Hepatic stellate cell (primary cell): ENCODE measurements around the gene CIT.

Experiments
- DNase-seq: peaks from one replicate; pipeline ENCODE4 v3.0.0; 2011; ENCODE audit warnings: low spot score

The CIT gene

DNA sequence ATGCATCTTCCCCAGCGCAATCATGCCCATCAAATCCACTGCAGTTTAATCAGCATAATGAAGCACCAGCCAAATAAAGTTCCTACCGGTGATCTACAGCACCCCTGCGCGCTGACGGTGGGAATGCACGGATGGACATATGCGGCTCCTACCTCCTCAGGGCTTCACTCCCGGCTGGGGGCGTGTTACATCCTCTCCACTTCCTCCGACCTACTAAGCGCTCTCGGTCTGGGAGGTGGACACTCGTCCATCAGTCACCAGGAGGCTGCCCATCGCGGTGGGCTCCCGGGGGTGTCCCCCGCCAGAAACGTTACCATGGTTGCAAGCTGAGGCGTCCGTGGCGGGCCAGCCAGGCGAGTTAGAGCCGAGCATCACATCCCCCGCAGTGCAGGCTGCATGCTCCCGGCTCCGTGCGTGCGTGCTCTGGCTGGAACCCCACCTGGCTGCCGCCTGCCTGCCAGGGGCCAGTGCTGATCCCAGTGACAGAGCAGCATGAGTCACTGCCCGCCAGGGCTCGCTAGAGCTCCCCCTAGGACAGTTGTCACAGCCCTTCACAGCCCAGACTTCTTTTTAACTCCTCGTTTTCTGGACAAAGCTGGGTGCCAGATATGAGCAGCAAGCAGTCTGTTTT, 73.0 kb downstream of the CIT start:
- DNase-seq: peak; percentile 79

DNA sequence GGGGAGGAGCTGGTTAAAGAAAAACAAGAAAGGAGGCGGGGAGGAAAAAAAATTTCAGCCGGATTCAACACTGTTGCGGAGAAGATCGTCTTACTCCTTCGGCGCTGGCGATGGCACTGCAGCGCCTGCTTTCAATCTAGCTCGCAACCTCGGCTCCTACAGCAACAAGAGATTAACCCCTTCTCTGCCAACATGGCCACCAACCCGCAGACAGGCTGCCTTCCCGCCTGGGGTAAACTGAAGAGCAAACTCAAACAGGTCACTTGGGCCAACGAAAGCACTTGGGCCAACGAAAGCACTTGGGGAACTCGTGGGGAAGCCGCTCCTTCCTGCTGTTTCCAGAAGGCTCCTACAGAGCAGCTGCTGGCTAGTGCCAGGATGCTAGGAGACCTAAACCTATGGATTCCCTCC, 73.7 kb downstream of the CIT start:
- no peak for DNase-seq

DNA sequence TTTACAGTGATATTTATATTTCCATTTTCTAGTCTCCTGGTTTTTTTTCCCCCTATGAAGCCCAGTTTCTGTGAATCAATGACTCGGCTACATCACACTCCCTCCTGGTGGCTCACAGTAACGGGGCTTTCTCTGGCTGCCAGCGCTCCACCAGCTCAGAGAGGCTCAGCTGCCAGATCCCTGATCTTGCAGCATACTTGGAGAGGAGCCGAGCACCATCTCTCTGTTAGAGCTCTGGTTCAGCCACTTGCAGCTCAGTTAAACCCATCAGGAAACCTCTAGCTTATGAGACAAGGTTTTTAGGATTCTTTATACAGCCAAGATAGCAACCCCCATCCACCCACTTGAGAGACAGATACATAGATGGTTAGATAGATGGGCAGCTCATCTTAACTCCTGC, 74.6 kb downstream of the CIT start:
- DNase-seq: no peak

DNA sequence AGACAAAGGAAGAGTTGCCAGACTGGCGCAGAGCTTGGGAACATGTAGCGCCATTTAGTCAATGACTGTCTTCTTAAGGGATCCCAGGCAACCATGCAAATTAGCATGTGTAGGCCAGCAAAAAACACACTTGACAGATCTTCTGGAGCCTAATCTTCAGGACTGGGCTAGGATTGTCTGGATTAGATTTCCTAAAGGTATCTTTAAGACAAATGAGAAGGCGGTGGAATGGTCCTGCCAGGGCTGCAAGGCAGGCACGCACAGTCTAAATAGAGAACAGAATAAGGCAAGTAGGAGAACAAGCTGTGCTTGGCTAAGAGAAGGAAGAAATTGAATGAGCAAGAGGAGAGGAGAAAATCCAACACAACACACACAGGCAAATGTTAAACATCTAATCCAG, 80.0 kb downstream of the CIT start:
- no peak for DNase-seq

DNA sequence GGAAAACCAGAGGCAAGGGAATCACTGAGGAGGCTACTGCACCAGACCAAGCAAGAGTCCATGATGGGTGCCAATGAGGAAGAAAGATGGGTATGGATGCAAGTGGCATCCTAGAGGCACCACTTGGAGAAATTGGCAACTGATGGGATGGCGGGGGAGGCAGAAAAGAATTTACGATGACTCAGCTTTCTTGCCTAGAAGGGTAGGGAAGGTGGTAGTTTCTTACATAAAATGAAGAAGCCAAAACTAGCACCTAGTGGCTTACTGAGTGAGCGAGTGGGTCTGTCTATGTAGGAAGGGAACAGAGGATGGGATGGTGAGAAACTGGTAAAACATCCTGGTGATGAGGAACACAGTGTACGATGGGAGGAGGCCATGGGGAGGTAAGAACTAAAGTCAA, 80.8 kb downstream of the CIT start:
- DNase-seq: no peak

DNA sequence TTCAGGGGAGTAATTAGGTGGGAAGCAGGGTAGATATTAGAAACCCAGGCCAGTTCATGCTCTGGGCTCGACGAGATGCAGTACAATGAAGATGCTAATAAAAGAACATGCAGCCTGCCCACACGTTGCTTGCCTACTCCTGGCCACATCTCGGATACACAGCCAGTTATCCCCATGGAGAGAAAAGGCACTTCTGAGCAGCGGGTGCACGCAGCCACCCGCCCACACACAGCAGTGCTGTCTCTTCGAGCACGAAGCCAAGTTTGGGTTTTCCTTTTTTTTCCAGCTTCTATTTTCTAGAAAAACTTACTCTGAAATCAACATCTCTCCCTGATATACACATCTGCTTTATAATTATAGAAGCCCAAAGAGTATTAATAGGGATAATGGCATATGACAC, 85.7 kb downstream of the CIT start:
- no peak for DNase-seq

DNA sequence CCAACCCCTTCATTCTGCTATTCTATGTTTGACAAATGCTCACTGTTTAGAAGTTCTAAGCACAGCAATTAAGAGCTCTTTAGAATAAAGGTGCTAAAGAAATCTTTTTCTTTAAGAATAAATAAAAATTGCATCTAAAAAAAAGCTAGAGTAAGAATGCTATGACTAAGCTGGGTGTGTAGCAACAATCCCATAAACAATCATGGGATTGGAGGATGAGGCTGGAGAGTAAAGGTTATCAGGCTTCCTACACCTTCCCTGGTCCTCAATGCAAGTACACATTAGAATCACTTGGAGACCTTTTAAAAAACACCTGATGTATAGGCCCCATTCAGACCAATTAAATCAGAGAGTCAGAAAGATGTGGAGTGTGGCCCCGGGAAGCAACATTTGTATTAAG, 88.3 kb downstream of the CIT start:
- DNase-seq: no peak

DNA sequence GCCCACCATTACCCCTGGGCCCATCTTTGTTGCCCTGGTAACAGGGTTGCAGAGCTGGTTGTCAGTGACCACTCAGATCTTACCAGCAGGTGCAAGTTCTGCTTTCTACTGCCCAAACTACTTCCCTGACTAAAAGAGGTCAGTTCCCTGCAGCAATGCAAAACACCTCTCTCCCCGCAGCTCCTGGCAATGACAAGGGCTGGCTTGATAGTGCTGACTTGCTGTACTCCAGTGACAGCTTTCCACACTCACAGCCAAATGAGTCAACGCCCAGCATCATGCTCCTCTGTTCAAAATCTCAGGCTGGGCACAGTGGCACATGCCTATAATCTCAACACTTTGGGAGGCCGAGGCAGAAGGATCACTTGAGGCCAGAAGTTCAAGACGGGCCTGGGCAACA, 90.6 kb downstream of the CIT start:
- no peak for DNase-seq

DNA sequence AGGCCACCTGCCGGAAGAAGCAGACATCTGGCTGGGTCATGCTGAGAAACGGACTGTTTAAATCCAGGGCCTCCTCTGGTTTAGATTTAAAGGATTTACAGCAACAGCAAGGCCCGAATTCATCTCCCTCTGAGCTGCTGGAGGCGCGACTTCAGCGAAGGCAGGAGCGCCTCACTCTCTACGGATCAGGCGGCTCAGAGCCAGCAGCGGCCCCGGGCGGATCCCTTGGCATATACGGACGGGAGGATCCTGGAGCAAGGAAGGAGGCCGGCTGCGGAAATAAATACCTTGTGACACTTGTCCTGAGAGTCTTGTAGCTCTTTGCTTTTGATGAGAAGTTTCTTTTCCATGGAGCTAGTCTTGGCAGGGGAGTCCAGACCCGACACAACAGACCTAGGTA, 92.4 kb downstream of the CIT start:
- DNase-seq: no peak

DNA sequence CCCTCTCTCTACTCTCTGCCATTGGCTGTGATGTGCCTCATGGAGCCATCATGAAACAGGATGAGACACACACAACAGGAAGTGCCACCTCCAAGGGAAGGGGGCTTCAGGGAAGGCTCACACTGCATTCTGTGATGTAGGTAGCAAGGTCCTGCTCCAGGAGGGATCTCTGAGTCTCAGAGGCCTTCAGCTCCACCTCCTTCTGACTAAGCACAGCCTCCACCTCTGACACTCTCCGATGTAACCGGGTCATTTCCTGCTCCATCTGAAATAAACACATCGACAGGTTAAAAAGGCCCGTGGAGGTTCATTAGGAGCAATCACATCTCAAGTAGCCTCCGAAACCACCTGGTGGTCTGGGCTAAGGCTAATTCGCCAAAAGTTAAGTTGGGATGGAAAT, 93.3 kb downstream of the CIT start:
- DNase-seq: no peak

DNA sequence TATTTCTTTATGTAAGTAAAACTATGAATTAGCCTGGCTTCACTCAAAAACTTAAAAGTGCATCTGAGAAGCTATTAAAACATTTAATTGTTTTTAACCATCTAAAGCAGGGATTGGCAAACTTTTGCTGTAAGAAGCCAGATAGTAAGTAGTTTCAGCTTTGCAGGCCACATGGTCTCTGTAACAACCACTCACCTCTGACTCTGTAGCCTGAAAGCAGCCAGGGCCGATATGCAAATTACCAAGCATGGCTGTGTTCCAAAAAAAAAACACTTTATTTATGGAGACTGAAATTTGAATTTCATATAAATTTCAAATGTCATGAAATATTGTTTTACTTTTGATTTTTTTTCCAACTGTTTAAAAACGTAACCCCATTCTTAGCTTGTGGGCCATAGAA, 95.3 kb downstream of the CIT start:
- DNase-seq: no peak

DNA sequence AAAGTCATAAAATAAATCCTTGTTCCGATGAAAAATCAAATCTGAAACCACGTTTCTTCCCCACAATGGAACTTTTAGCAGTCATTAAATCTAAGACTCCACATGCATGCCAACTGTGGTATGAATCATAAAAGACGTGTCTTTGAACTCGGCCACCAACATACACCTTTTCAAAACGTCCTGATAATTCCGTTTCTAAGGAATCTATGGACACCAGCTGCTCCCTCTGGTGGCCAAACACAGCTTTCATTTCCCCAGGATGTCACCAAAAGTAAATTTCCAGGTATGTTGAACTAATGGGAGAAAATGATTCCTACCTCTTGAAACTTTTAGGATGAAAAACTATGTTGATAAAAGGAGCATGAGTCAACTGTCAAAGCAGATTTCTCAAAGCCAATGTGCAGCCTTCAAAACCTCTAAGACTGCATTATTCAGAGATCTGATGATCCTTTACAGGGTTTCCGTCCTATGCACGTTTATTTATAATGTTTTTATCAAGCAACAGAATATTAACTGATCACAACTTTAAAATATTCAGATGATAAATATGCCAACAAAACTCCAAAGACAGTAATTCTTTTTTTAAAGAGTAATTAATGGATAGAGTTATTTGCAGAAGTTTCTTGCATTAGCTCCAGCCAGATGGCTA, 96.2 kb downstream of the CIT start:
- DNase-seq: peak; percentile 44

DNA sequence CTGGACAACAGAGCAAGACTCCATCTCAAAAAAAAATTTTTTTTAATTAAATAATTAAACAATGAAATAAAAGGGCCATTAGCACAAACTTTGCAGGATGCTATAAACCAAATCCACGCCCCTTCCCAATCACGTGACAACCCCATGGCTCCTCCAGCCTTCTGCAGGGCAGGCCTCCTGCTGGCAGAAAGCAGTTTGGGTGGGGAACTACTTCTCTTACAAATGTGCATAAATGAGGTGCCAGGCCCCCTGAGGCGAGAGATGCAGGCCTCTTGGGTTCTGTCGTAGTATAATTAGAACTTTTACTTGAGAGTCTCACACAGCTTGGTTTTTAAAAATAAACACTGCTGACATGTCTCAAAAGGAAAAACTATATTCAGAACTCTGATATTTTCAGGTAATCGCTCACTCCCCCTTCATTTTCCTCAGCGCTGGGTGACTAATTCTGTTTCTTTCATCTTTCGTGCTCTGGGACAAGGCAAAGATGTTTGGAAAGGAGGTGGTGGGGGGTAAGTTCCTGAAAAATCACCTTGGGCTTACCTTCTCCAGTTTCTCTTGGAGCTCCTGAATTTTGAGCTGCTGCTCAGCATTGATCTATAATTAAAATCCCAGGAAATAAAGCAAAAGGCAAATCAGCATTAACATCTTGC, 101.7 kb downstream of the CIT start:
- no peak for DNase-seq

DNA sequence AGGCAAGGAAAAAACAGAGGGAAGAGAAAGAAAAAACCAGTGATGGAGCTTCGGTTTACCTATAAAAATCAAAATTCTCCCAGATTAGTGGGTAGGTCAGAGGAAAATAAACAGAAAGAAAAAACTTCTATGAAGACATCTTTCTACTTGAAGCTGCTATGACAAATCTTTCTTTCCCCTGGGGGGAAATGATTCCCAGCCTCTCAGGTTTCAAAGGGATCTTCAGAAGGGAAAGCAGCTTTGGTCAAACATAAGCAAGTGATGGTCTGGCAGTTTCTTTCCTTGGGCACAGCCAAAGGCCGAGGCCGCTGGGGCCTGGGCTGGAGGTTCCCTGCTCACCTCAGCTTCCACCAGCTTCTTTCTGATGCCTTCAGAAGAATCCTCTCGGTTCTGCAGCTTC, 104.7 kb downstream of the CIT start:
- DNase-seq: no peak

DNA sequence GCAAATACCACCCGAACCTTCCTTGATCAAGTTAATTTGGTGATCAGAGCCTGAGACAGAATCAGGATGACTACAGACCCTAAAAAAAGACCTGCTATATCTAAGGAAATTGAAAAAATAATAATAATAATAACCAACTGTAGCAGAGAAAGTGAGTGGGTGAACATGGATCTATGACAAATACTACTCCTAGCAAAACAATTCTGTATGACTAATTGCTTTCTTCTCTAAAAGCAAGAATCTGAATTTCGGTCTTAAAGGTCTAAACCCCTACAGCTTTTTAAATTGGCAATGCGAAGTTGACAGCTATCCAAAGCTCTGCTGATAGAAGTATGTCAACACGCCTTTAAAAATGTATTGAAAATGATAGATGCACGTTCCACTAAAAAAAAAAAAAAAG, 107.0 kb downstream of the CIT start:
- no peak for DNase-seq

DNA sequence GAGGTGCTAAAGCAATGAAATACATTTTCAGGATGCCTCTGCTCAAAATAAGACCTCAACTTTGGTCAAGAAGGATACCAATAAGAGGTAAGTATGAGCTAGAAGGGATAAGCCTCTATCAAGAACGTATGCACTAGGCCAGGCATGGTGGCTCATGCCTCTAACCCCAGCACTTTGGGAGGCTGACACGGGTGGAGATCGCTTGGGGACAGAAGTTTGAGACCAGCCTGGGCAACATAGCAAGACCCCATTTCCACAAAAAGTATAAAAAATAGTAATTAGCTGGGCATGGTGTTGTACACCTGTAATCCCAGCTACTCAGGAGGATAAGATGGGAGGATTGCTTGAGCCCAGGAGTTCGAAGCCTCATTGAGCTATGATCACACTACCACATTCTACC, 114.5 kb downstream of the CIT start:
- no peak for DNase-seq

DNA sequence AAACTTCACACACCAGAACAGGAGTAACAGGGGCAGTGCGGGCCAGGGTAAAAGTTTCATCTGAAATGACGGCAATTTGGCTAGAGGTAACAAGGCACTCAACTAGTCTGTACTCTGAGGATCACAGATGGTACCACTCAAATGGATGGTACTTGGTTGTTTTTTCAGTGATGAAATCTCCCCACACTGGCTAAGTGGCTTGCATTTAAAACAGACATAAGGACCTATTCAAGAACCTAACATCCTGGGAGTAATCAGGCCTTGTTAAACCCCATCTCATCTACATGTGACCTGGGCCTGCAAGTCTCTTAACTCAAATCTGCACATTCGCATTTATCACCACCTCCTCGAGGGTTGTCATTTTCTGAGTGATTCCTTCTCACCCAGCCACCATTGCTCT, 118.4 kb downstream of the CIT start:
- no peak for DNase-seq

DNA sequence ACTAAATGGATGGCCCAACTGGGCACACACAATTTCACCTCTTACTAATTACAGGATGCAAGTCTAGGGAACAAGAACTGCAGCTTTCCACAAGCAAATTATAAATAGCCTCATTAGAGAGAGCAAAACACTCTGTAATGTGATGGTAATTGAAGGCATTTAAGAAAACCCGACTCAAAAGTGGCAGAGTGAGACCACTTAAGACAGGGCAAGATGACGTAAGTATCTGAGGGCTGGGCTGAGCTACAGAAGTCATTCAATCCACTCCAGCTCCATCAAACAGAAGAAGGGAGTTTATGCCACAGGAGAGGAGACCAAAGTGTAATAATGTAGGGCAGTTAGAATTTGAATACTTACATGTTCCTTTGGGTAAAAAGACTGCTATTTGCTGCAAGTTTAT, 118.9 kb downstream of the CIT start:
- DNase-seq: no peak

DNA sequence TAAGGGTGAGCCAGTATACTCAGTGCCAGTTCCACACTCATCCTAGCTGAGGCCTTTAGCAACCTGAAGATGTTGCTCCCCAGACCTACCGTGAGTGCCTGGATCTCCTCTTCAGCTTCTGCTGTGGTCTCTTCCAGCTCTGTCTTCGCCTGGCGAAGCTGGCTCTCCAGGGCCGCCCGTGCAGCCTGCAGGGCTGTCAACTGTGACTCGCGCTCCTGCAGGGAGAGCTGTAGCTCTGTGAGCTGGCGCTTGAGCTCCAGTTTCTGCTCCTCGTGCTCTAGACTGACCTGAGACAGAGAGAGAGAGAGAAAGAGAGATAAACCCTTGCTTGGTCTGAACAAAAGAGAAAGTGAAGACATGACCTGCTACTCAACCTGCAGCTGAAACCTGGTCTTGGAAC, 125.2 kb downstream of the CIT start:
- no peak for DNase-seq

DNA sequence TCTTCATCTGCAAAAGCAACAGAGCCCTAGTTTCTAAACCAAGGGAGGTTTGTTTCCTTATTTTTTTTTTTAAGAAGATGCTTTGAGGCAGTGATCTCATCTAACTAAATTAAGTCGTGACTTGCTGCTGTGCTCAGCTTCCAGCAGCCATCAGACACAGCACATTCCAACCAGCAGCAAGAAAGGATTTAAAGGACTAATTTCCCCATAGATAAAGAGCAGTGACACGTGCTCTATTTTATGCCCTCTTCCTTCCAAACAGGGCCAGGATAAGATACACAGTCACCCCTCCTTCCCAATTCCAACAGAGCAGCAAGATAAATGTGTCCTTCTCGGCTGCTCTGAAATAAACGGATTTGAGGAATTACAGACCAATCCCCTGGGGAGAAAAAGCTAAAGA, 127.5 kb downstream of the CIT start:
- peak; percentile 11 for DNase-seq

DNA sequence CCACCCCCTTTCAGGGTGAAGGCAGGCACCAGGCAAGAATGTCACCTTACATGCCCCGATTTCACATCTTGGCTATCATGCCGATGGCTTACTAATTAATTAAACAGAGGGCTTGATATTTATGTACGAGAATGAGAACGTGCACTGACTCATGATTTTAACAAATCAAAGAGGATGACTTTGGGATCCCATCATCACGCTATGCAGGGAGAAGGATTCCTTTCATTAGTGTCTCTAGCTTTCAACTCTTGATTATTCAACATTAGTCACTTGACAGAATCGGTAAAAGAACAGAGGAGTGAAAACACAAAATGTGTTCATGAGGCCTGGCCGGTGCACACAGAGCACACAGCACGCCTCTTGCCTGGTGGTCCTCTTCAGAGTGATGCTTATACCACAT, 128.6 kb downstream of the CIT start:
- DNase-seq: no peak

DNA sequence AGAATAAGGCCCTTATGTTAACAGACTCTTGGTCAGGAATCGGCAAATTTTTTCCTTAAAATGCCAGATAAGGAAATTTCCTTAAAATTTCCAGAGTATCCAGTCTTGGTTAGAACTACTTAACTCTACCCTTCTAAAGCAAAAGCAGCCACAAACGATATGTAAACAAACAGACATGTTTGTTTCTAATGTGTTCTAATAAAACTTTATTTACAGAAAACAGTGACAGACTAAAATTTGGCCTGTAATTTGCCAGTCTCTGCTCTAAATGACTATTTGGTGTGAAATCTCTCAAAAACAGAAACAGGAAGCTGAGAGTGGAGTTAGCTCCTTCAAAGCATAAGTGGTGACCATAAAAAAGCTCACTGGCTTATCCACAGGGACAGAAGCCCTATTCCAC, 131.0 kb downstream of the CIT start:
- no peak for DNase-seq

DNA sequence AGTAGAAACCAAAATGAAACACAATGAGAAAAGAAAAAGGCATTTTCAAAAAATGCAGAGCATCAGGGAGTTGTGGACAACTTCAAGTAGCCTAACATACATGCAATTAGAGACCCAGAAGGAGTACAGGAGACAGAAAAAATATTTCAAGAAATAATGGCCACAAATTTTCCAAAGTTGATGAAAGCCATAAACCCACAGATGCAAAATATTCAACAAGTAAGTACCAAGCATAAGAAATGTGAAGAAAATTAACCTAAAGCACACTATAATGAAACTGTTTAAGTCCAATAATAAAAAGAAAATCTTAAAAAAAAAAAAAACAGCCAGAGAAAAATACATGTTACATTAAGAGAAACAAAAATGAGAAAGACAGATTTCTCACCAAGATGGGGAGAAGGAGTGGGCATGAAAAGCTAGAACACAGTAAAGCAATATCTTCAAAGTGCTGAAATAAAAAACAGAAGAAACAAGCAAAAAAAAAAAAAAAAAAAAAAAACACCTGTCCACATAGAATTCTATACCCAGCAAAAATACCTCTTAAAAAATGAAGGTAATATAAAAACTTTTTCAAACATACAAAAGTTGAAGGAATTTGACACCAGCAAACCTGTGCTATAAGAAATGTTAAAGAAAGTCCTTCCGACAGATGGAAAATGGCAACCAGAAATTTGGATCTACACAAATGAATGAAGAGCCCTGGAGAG, 132.1 kb downstream of the CIT start:
- no peak for DNase-seq
